Measurements from ENCODE around the gene TRIM9.

DNA sequence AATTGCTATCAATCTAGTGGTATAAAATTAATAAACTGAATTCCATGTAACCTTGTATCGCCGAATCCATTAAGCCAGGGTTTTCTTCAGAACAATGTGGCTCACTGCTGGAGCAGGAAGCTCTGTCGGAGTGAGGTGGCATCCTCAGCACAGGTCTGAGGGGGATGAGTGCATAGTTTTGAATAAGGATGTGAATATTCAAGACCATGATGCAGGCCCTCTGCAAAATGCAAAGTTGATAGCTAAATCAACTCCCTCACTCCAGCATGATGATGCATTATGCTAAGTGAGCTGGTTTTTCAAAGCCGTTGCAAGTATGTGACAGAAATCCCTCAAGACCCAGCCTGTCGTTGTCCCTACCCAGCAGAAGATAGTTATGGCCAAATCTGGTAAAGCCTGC is 53.0 kb downstream of the TRIM9 start:
- TF ChIP-seq, protein P1, sequence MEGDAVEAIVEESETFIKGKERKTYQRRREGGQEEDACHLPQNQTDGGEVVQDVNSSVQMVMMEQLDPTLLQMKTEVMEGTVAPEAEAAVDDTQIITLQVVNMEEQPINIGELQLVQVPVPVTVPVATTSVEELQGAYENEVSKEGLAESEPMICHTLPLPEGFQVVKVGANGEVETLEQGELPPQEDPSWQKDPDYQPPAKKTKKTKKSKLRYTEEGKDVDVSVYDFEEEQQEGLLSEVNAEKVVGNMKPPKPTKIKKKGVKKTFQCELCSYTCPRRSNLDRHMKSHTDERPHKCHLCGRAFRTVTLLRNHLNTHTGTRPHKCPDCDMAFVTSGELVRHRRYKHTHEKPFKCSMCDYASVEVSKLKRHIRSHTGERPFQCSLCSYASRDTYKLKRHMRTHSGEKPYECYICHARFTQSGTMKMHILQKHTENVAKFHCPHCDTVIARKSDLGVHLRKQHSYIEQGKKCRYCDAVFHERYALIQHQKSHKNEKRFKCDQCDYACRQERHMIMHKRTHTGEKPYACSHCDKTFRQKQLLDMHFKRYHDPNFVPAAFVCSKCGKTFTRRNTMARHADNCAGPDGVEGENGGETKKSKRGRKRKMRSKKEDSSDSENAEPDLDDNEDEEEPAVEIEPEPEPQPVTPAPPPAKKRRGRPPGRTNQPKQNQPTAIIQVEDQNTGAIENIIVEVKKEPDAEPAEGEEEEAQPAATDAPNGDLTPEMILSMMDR (IDR thresholded peaks at IDR 0.05; ENCODE audit: low read length), result no peak
- TF ChIP-seq EZH2 (optimal IDR thresholded peaks at IDR 0.05; ENCODE audit: low read depth, low read length) (no peak), EZH2phosphoT487 (IDR thresholded peaks at IDR 0.05; ENCODE audit: low read length) (no peak)
